A549 (cell line): Measurements from ENCODE around the gene ST8SIA1.

Source experiments
- CTCF ChIP-seq: fragments of >200 bp; sonication (Bioruptor Twin); formaldehyde crosslinking; IDR thresholded peaks from 3 replicates; pipeline ENCODE4 v1.5.1; 2016
- PBX3 ChIP-seq: IDR thresholded peaks from 2 replicates; pipeline ENCODE4 v1.6.1; 2012

GRCh38 chr12:22201101-22201500 lies 133.4 kb downstream of the ST8SIA1 start:
- TF ChIP-seq PBX3 (no peak), CTCF (no peak)
